ENCODE measurements around the gene N4BP3. TPM values are rescaled to one million over a fixed set of nuclear protein-coding genes. Genes with fewer than 3 reads are reported as not detected.
A peak's percentile ranks its signal among the peaks of the same experiment; 100 is the strongest.
"Not testable (repeated sequence)": the region's sequence is repeated elsewhere in the genome, so short reads cannot be mapped to it uniquely, and the experiment has no call there.

Gene N4BP3
- total RNA-seq, 2 donors from 2014 or later = 0.95 to 2.3 TPM

DNA sequence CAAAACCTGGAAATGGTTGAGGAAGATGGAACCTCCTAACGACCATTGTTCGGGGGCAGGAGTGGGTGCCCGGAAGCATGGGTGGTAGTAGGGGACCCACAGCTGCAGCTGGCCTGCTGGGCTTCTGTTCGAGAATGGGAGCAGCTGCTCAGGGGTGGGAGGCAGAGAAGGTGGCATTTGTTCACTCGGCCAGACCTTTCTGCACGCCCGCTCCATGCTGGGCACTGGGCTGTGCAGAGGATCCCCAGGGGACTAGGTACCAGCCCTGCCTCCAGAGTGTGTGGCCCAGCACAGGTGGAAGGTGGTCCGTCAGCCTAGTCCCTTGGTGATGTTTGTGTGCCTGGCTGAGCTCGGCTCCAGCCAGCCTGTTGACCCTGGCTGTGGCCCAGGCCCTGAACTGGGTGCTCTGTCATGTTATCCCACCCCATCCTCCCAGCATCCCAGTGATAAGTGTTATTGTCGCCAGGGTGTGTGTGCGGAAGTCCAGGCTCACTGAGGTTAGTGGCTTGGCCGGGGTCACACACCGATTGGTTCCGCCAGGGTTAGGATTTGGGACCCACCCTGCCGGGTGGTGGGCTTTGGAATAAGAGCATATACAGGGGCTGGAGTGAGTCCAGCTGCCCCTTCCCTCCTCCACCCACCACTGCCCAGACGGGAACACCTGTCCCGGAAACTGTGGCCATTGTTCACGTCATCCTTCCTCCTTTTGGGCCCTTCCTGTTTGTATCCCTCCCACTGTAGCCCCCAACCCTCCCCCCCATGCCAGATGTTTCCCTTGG is 4.8 kb downstream of the N4BP3 start:
- intact Hi-C loops (cut with DNase I, micrococcal nuclease) = no loop called here
- DNase-seq (no peak), ATAC-seq (no peak)

DNA sequence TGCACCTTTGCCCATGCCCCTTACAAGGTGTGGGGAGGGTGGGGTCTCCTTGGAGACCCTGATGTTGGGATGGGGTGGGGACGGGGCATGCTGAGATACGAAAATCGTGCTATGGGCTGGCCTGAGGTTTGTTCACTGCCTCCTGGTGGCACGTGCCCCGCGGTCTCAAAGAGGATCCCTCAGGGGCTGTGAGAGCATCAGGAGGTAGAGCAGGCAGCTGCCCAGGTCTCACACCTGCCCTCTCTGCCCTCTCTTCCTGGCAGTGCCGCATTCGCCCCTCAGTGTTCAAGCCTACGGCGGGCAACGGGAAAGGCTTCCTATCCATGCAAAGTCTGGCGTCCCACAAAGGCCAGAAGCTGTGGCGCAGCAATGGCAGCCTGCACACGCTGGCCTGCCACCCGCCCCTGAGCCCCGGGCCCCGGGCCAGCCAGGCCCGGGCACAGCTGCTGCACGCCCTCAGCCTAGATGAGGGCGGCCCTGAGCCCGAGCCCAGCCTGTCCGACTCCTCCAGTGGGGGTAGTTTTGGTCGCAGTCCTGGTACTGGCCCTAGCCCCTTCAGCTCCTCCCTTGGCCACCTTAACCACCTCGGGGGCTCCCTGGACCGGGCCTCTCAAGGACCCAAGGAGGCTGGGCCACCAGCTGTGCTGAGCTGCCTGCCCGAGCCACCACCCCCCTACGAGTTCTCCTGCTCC is 6.7 kb downstream of the N4BP3 start:
- intact Hi-C loops (cut with DNase I, micrococcal nuclease) = no loop called here
- ATAC-seq (no peak), DNase-seq (no peak)

DNA sequence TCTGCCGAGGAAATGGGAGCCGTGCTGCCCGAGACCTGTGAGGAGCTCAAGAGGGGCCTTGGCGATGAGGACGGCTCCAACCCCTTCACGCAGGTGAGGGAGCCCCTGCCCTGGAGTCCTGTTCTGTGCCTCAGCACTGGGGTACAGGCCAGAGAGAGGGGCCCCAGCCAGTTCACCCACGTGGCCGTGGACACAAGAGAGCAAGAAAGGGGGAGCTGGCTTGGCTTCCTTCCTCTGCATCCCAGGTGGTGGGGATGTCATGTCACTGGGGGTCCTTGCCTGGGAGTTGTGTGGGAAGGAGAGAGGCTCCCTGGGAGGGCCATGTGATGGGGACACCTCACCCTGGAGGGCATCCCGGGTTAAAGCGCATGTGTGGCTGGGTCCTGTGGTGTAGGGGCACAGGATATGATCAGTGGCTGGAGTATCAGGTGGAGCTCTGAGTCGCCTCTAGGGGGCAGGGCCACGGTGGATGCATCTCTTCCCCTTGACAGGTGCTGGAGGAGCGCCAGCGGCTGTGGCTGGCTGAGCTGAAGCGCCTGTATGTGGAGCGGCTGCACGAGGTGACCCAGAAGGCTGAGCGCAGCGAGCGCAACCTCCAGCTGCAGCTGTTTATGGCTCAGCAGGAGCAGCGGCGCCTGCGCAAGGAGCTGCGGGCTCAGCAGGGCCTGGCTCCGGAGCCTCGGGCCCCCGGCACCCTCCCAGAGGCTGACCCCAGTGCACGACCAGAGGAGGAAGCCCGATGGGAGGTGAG is 7.5 kb downstream of the N4BP3 start:
- intact Hi-C loops (cut with DNase I, micrococcal nuclease) = no loop called here
- DNase-seq = peak; percentile 95 to 96
- ATAC-seq = peak; percentile 93

DNA sequence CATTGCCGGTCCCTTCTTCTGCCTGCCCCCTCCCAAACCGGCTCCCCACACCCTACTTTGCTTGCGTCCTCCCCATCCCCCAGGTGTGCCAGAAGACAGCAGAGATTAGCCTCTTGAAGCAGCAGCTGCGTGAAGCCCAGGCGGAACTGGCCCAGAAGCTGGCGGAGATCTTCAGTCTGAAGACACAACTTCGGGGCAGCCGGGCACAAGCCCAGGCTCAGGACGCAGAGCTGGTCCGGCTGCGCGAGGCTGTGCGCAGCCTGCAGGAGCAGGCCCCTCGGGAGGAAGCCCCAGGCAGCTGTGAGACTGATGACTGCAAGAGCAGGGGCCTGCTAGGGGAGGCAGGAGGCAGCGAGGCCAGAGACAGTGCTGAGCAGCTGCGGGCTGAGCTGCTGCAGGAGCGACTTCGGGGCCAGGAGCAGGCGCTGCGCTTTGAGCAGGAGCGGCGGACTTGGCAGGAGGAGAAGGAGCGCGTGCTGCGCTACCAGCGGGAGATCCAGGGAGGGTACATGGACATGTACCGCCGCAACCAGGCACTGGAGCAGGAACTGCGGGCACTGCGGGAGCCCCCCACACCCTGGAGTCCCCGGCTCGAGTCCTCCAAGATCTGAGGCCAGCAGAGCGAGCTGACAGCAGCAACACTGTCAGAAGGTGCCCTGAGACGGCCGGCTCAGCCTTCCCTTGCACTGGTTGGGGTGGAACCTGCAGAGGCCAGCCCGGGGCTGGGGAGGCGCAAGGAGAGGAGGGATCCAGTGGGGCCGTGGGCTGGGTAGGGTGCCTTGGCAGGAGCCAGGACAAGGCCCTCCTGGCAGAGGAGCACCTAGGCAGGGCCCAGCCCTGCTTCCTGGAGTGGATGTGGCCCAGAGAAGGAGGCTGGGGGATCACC is 8.3 kb downstream of the N4BP3 start:
- no peak for DNase-seq
- ATAC-seq = peak; percentile 8
- intact Hi-C loops (cut with DNase I, micrococcal nuclease) = no loop called here

DNA sequence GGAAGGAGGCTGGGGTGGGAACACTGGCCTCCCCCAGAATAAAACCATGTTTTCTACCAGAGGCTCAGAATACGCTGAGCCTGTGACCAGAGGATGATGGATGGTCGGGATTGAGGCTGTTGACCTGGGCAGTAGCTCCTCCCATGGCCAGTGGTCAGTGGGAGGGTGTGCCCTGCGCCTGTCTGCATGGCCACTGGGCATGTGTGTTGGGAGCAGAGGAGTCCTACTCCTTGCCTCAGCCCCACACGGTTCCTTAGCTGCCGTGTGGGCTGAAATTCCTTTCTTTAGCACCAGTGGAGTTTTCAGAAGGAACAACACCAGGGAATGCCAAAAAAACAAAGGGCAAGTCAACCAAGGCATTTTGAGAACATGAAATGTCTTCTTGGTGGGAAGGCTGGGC is 9.0 kb downstream of the N4BP3 start:
- intact Hi-C loops (cut with DNase I, micrococcal nuclease) = no loop called here
- no peak for ATAC-seq
- no peak for DNase-seq

DNA sequence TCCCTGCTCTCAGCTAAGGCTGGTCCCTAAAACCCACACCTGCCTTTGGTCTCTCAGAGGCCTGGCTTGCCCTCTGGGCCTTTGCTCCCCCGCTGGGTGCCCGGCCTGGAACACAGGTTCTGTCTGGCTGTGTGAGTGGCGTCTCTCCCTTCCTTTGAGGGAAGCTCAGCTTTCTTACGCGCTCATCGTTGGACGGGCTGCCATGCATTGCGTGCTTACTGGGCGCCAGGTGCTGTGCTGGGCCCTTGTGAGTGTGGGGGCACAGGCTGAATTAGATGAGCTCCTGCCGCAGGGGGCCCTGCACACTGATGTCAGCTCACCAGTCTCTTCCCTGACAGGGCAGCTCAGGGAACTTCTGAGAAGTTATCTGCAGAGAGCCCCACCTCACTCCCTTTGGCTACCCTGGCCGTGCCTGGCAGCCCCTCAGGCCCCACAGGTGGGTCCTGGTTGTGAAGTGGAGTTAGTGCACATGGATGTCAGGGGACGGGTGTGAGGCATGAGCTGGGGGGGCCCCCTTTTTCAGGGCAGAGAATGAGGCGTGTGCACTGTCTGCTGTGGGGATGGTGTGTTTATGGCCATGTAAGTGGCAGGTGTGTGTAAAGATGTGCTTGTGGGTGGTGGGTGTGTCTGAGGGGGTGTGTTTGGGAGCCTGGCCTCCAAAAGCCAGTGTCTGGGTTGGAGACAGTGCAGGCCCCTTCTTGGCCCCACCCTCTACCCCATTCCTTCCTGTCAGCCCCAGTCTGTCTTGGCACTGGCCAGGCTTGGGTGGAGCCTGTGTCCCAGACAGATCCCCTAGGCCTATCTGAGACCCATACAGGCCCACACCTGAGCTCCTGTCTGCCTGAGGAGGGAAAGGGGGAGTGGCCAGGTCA is 10.0 kb downstream of the N4BP3 start:
- DNase-seq (no peak), ATAC-seq (peak; percentile 27)
- intact Hi-C loops (cut with DNase I, micrococcal nuclease) = no loop called here

DNA sequence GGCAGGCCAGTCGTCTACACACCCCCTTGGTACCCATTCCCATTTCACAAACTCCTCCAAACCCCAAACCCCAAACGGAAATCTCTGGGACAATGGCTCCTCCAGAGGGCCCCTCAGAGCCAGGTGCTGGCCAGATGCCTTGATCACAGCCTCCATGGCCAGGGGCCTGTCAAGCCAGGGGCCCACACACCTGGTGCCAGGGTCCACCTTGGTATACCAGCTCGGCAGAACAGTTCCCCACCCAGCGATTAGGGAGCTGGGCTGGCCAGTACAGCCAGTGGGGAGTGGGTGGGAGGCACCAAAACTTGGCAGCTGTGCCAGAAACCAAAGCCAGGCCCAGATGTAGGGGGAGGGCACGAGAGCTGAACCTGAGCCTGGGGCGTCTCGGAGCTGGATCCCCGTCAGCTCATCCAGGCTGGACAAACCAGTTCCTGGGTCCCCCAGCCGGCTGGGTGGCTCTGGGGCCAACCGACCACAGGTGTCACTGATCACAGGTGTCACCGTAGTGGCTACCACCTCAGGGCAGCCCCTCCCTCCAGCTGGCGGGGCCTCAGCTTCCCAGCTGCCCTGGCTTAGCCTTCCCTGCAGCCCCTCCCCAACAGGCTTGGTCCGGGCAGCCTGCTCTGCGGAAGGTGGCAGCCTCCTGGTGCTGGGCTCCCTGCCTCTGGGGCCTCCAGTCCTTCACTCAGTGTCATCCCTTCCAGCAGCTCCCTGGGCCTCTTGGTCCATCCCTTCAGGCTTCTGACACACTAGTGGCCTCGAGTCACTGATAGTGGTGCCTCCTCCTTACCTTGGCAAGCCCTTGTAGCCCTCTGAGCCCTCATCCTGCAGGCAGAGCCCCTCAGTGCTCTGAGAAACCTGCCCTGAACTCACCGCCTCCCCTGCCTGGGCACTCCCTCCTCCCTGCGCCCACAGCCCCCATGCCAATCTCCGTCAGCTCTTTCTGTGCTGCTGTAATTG is 10.9 kb downstream of the N4BP3 start:
- ATAC-seq (peak; percentile 18), DNase-seq (no peak)
- intact Hi-C loops (cut with DNase I, micrococcal nuclease) = no loop called here

DNA sequence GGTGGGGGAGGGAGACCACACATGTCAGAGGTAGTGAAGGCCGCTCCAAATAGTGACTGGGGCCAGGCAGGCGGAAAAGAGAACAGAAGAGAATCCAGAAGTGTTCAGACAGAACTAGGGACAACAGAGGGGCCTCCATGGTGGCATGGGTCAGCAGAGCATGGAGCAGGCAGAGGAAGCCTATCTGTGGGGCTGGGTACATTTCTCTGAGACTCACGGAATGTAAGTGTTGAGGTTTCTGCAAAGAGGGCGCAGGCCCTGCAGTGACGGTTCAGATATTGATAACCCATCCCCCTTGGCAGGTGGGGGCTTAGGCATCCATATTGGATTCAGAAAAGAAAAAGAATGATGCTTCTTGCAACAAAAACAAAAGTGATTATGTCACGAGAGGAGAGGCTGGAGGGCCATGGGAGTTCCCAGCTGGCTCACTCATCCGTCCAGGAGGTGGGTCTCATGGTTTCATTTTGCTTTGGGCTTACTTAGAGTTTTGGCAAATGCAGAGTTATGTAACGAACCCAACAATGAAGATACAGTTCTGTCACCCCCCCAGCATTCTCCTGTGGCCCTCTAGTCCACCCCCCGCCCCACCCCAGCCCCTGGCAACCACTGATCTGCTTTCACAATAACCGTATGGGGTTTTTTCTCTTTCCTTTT is 12.0 kb downstream of the N4BP3 start:
- no peak for DNase-seq
- ATAC-seq = no peak
- intact Hi-C loops (cut with DNase I, micrococcal nuclease) = no loop called here

DNA sequence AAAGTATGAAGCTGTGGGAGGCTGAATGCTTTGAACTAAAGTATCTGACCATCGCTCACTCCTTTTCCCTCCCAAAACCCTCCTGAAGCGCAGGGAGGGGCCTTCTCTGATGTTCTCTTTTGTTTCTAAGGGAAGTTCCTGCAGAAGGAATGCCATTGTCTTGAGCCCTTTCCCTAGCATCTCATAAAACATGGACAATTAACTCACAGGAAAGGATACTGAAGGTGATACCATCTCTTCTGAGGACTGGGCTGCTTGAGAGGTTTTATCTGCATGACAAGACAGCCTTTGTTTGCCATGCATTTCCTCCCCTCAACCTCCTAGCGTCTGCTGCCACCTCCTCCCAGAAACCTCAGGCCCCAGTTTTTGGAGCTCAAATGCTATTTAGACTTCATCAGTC is 13.2 kb downstream of the N4BP3 start:
- ATAC-seq (no peak), DNase-seq (no peak)
- intact Hi-C loops (cut with DNase I, micrococcal nuclease) = no loop called here

DNA sequence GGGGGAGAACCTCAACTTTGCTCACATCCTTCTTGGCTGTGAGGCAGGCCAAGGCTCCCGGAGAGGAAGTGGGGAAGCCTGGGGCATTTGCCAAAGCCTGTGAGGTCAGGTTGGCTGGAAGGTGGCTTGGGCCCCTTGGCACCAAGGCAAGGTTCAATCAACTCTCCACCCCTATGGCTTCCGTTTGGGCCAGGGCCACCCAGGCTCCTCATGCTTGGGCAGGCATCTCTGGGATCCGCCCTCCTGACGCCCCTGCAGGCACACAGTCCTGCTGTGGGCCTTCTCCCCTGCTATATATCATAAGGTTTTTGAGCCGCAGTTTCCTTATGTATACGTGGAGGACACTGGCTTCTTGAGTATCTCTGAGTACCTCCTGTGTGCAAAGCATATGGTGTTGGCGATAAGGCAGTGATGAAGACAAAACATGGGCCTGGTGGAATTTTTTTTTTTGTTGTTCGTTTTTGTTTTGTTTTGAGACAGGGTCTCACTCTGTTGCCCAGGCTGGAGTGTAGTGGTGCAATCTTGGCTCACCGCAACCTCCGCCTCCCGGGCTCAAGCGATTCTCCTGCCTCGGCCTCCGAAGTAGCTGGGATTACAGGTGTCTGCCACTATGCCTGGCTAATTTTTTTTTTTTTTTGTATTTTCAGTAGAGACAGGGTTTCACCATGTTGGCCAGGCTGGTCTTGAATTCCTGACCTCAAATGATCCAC is 14.1 kb downstream of the N4BP3 start:
- ATAC-seq; intact Hi-C loops (cut with DNase I, micrococcal nuclease); DNase-seq: not testable (repeated sequence)

DNA sequence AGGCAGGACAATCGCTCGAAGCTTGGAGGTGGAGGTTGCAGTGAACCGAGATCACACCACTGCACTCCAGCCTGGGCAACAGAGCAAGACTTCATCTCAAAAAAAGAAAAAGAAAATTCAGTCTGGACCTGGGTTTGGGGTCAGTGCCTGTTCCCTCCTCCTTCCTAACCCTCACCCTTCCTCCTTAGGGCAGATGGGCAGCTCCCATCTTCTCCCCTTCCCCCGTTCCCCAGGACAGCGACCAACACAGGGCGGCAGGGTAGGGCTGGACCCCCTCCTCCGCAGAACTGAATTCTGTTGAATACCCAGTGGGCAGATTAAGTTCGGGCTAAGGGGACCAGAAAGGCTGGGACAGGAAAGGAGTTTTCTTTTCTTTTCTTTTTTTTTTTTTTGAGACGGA is 16.0 kb downstream of the N4BP3 start:
- ATAC-seq = no peak
- intact Hi-C loops (cut with DNase I, micrococcal nuclease) = no loop called here
- no peak for DNase-seq

DNA sequence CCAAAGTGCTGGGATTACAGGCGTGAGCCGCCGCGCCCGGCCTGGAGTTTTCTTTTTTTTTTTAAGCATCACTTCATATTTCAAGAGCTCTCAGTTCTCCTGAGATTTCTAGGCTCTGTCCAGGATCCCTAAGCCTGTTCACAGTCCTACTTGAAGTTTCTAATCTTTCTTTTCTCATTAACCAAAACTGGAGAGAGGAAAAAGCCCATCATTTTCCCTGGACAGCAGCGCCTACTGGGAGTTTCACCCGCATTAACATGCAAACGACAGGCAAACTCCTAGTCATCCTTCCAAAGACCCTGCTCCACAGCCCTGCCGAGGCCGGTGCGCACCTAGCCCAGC is 16.9 kb downstream of the N4BP3 start:
- intact Hi-C loops (cut with DNase I, micrococcal nuclease); ATAC-seq; DNase-seq: not testable (repeated sequence)

DNA sequence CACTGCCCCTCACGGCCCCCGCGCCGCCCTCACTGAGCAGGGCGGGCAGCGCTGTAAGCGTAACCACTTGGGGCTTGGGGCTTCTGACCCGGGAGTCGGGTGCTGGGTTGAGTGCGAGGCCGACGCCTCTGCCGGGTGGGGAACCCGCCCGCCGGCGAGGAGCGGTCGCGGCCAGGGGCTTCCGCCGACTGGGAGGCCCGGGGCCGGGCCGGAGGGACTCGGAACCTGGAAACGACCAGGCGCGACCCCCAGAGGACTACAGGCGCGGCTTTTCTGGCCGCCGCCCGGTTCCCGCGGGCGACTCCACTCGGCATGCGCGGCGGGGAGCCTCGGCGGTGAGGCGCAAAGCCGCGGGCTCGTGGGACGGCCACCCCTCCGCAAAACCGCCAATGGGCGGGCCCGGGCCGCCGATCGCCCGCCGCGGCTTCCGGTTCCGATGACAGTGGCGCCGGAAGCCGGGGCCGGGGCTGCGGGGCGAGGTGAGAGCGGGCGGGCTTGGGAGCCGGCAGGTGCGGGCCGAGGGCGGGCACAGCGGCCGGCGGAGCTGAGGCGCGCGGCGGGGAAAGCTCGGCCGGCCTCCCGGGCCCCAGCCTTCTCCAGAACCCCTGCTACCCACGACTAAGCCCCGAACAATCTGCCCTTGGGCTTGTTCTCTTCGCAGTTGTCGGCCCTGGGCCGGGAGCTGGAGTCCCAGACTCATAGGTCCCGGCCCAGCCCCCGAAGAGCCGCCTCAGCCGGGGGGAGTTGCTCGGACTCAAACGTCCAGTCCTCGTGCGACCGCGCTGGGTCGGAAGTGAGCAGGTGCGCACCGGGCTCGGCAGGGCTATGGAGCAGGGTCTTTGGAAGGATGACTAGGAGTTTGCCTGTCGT is 17.5 kb downstream of the N4BP3 start, which contains the start of gene RMND5B:
Gene RMND5B (plus strand): TSS at position 439 of the 870 bp plus-strand sequence. CDS start 7,106 bp downstream, outside the sequence.
- DNase-seq (peak; percentile 84 to 90), ATAC-seq (peak; percentile 94)
- intact Hi-C loops (cut with DNase I, micrococcal nuclease) = no loop called here

DNA sequence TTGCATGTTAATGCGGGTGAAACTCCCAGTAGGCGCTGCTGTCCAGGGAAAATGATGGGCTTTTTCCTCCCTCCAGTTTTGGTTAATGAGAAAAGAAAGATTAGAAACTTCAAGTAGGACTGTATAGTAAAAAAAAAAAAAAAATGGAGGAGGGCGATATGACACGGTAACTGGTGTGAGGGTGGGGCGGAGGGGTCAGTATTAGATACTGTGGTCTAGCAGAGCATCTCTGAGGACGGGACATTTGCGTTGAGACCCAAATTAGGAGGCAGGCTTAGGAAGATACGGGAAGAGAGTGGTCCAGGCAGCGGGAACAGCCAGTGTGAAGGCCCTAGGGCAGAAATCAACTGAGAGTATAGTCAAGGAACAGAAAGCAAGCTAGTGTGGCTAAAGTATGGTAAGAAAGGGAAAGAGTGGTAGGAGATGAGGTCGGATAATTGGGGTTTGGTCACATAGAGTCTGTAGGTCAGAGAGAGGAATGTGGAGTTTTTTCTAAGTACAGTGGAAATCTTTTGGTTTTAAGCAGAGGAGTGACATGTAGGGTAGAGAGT is 18.2 kb downstream of the N4BP3 start:
- ATAC-seq = peak; percentile 3

DNA sequence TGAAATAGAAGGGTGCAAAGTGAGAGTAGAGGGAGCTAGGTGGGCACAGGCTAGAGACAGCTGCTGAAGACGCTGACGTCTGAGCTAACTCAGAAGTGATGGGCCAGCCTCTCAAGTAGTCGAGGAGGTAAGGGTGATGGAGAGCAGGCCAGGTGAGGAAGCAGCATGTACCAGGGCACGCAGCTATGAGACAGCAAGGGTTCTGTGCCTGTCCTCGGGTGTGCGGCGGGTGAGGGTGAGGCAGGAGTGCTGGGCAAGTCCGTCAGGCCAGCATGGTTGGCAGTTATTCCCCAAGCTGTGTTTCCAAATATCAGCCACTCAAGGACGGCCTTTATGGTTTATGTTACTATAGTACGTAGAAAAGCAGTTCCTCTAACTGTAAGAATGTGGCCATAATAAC is 23.7 kb downstream of the N4BP3 start:
- ATAC-seq (no peak), DNase-seq (no peak)
- intact Hi-C loops (cut with DNase I, micrococcal nuclease) = no loop called here

More for the DNA sequence above, 18.2 kb downstream of the N4BP3 start:
- intact Hi-C loops (cut with DNase I, micrococcal nuclease) = no loop called here
- DNase-seq = no peak
